AG10803 (cell line): ENCODE measurements around the gene ZNF558.

Source experiments
- DNase-seq: peaks from one replicate; pipeline ENCODE4 v3.0.0; 2010; ENCODE audit warnings: low read depth
- H3K4me3 ChIP-seq: 2 replicates; pipeline ENCODE4 v1.5.1; 2011; ENCODE audit warnings: mild to moderate bottlenecking, low read length, control low read depth
- TF ChIP-seq, protein P1 (sequence below): conservative IDR thresholded peaks from 2 replicates; pipeline ENCODE4 v1.5.1; 2011; ENCODE audit warnings: mild to moderate bottlenecking, low read length, control low read depth, inconsistent platforms

ZNF558 gene

DNA sequence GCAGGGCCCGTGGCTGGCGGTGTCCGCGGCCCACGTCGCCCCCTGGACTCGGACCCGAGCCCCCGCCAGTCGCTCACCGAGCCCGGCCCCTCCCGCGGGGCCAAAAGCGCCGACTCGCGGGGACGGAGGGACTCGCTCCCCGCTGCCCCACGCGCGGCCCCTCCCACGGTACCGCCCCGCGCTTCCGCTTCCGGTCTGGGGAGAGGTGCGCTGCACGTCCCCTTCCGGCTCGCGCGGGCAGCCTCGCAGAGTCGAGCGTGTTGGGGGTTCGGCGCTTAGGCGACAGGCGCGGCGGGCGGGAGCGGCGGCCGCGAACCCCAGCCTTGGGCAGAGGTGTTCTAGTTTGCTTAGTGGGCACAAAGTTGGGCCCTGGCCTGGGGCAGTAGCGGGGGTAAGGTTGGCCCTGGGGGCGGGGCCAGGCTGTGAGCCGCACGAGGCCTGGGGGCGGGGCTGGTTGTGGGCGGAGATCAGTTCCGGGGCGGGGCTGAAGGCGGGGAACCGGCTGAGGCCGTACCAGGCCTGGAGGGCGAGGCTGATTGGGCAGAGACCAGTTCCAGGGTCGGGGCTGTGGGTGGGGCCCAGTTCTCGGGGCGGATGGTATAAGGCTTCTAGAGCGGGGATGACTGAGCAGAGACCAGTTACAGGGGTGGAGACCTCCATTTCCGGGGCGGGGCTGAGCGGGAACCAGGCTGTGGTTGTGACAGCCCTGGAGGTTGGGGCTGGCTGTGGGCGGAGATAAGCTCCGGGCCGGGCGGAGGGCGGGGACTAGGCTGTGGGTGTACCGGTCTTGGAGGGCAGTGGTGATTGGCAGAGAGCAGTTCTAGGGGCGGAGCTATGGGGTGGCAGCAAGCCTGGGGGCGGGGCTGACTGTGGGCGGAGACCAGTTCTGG lies at the start of gene ZNF558, which contains the start of gene MBD3L1:
TSS of gene ZNF558 (minus strand) at position 173 of the 890 bp plus-strand sequence. CDS start 9,645 bp downstream, outside the sequence.
TSS of gene MBD3L1 (plus strand) at position 246 of the 890 bp plus-strand sequence. CDS start 10,302 bp downstream, outside the sequence.
- TF ChIP-seq, protein P1, sequence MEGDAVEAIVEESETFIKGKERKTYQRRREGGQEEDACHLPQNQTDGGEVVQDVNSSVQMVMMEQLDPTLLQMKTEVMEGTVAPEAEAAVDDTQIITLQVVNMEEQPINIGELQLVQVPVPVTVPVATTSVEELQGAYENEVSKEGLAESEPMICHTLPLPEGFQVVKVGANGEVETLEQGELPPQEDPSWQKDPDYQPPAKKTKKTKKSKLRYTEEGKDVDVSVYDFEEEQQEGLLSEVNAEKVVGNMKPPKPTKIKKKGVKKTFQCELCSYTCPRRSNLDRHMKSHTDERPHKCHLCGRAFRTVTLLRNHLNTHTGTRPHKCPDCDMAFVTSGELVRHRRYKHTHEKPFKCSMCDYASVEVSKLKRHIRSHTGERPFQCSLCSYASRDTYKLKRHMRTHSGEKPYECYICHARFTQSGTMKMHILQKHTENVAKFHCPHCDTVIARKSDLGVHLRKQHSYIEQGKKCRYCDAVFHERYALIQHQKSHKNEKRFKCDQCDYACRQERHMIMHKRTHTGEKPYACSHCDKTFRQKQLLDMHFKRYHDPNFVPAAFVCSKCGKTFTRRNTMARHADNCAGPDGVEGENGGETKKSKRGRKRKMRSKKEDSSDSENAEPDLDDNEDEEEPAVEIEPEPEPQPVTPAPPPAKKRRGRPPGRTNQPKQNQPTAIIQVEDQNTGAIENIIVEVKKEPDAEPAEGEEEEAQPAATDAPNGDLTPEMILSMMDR: 0 out of 2 replicates have a peak, but pooled peaks have one; percentile 1
- peak within 1 kb of the TSS; percentile 83 for H3K4me3 ChIP-seq
- DNase-seq: peak; percentile 98

GRCh38 chr19:8881512-8881911 lies 49.4 kb upstream of the ZNF558 start:
- DNase-seq: no peak
- H3K4me3 ChIP-seq: no peak overlapping the region
- TF ChIP-seq, protein P1: no peak

- TF ChIP-seq, protein P1: no peak
- DNase-seq: no peak
- no peak overlapping the region for H3K4me3 ChIP-seq
These were observed 48.9 kb upstream of the ZNF558 start for GRCh38 chr19:8880868-8881488.

GRCh38 chr19:8877854-8878705 lies 46.0 kb upstream of the ZNF558 start:
- H3K4me3 ChIP-seq: no peak overlapping the region
- TF ChIP-seq, protein P1: no peak
- DNase-seq: no peak

- H3K4me3 ChIP-seq: no peak overlapping the region
- DNase-seq: no peak
- TF ChIP-seq, protein P1: no peak
These were observed 34.2 kb upstream of the ZNF558 start for GRCh38 chr19:8866344-8866743.

DNA sequence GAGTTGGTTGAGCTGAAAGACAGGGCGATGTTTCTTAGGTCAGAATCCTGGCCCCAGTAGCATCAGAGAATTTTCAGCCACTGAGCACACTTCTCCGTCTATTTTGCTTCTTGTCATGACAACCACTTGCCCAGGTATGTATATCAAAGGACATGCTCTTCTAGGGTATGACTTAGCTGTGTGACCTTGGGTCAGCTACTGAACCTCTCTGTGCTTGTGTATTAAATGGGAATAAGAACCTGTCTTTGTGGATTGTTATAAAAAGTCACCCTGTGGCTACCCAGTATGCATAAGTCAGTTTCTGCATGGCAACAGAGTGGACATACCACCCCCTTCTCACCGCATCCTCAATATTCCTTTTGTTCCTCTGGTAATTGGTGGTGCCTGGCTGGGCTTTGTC lies 26.2 kb upstream of the ZNF558 start:
- TF ChIP-seq, protein P1: no peak
- no peak for DNase-seq
- no peak overlapping the region for H3K4me3 ChIP-seq
